SK-N-SH treated with all-trans-retinoic acid at 6 μM for 48 hours (cell line): ENCODE measurements around the gene CCN5.

Source experiments
- ARNTL ChIP-seq: fragments of 450-650 bp; formaldehyde crosslinking; IDR thresholded peaks from 2 replicates; pipeline ENCODE4 v1.5.0; 2020; ENCODE audit warnings: low read depth, mild to moderate bottlenecking, moderate library complexity, borderline replicate concordance
- BACH2 ChIP-seq: fragments of 250-450 bp; sonication (Bioruptor Pico); IDR thresholded peaks from 2 replicates; pipeline ENCODE4 v1.9.0; 2021; ENCODE audit warnings: mild to moderate bottlenecking, borderline replicate concordance
- ESRRG ChIP-seq: fragments of 250-450 bp; sonication (Bioruptor Pico); IDR thresholded peaks from 2 replicates; pipeline ENCODE4 v1.6.1; 2021; ENCODE audit warnings: mild to moderate bottlenecking
- RARB ChIP-seq: fragments of 250-450 bp; sonication (Bioruptor Pico); IDR thresholded peaks from 2 replicates; pipeline ENCODE4 v1.8.0; 2021; ENCODE audit warnings: mild to moderate bottlenecking, moderate library complexity
- SNAI2 ChIP-seq: fragments of 250-450 bp; sonication (Bioruptor Pico); IDR thresholded peaks from 2 replicates; pipeline ENCODE4 v1.5.0; 2020; ENCODE audit warnings: mild to moderate bottlenecking, moderate library complexity
- ZC3H10 ChIP-seq: fragments of 250-450 bp; sonication (Bioruptor Pico); IDR thresholded peaks from 2 replicates; pipeline ENCODE4 v1.5.1; 2021; ENCODE audit warnings: mild to moderate bottlenecking, moderate library complexity
- ZFP30 ChIP-seq: fragments of 450-650 bp; formaldehyde crosslinking; IDR thresholded peaks from 2 replicates; pipeline ENCODE4 v1.5.0; 2022; ENCODE audit warnings: mild to moderate bottlenecking, moderate library complexity
- ZNF70 ChIP-seq: fragments of 450-650 bp; formaldehyde crosslinking; IDR thresholded peaks from 2 replicates; pipeline ENCODE4 v1.5.0; 2020; ENCODE audit warnings: mild to moderate bottlenecking, moderate library complexity
- TF ChIP-seq, protein P1 (sequence below): fragments of 250-450 bp; sonication (Bioruptor Pico); IDR thresholded peaks from 2 replicates; pipeline ENCODE4 v1.8.0; 2020; ENCODE audit warnings: mild to moderate bottlenecking, moderate library complexity, borderline replicate concordance
- TF ChIP-seq, protein P2 (sequence below): fragments of 250-450 bp; sonication (Bioruptor Pico); IDR thresholded peaks from 2 replicates; pipeline ENCODE4 v1.5.1; 2020; ENCODE audit warnings: low read depth, mild to moderate bottlenecking, moderate library complexity

DNA sequence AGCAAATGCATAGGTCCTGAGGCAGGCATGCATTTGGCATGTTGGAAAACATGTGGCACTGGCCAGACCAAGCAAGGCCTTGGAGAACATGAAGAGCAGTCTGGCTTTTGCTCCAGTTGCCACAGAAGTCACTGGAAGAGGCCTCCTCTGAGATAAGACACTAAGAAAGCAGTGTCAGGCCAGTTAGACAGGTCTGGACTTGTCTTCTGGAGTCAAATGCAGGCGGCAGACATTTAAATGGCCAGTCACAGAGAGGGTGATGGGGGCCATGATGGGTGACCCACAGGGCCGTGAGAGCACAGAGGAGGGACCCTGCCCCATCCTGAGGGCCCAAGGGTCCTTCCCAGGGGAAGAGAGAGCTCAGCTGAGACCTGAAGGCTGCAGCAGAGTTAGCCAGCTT is 36.9 kb upstream of the CCN5 start:
- TF ChIP-seq ZFP30 (no peak), BACH2 (CRISPR knock-in tag) (no peak), ZC3H10 (no peak), RARB (CRISPR knock-in tag) (no peak), ARNTL (CRISPR knock-in tag) (no peak), ZNF70 (no peak), SNAI2 (no peak), ESRRG (CRISPR knock-in tag) (no peak)
- TF ChIP-seq, protein P1, sequence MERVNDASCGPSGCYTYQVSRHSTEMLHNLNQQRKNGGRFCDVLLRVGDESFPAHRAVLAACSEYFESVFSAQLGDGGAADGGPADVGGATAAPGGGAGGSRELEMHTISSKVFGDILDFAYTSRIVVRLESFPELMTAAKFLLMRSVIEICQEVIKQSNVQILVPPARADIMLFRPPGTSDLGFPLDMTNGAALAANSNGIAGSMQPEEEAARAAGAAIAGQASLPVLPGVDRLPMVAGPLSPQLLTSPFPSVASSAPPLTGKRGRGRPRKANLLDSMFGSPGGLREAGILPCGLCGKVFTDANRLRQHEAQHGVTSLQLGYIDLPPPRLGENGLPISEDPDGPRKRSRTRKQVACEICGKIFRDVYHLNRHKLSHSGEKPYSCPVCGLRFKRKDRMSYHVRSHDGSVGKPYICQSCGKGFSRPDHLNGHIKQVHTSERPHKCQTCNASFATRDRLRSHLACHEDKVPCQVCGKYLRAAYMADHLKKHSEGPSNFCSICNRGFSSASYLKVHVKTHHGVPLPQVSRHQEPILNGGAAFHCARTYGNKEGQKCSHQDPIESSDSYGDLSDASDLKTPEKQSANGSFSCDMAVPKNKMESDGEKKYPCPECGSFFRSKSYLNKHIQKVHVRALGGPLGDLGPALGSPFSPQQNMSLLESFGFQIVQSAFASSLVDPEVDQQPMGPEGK (CRISPR knock-in tag) = no peak
- TF ChIP-seq, protein P2, sequence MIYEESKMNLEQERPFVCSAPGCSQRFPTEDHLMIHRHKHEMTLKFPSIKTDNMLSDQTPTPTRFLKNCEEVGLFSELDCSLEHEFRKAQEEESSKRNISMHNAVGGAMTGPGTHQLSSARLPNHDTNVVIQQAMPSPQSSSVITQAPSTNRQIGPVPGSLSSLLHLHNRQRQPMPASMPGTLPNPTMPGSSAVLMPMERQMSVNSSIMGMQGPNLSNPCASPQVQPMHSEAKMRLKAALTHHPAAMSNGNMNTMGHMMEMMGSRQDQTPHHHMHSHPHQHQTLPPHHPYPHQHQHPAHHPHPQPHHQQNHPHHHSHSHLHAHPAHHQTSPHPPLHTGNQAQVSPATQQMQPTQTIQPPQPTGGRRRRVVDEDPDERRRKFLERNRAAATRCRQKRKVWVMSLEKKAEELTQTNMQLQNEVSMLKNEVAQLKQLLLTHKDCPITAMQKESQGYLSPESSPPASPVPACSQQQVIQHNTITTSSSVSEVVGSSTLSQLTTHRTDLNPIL (CRISPR knock-in tag) = no peak
